CD4-positive, alpha-beta T cell treated with Interleukin-2 at 100 ng/mL for 4 hours (primary cell): Measurements from ENCODE around the gene SKA2.
"Not testable (repeated sequence)": the region's sequence is repeated elsewhere in the genome, so short reads cannot be mapped to it uniquely, and the experiment has no call there.

Experiments used
- DNase-seq: peaks from one replicate; pipeline ENCODE4 v3.0.0-alpha.2; 2020; ENCODE audit warnings: low spot score

The SKA2 gene, protein sequence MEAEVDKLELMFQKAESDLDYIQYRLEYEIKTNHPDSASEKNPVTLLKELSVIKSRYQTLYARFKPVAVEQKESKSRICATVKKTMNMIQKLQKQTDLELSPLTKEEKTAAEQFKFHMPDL

GRCh38 chr17:59154721-59155438 is at the start of gene SKA2:
SKA2 (minus strand) TSS chr17:59155186; CDS start chr17:59155163, 23 bp downstream.
- peak; percentile 99 for DNase-seq

- no peak for DNase-seq
Observed at GRCh38 chr17:59202320-59202719, 47.3 kb upstream of the SKA2 start.

DNA sequence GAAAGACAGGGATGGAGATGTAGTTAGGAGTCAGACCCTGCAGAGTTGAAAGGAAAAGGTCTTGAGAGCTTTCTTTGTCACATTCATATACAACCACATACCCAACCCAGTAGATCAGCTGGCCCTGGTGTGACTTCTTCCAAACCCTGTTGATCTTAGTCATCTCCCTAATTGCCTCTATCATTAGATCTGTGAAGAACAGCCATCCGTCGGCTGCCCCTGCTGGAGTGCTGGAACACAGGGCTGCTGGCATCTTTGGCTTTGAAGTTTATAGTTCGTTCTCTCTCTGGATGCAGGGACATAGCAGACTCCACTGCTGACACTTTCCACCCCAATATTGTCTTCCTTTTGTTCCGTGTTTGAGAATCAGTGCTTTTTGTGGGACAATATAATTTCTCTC is 44.4 kb upstream of the SKA2 start:
- DNase-seq = no peak

- DNase-seq = no peak
Observed at GRCh38 chr17:59193336-59193862, 38.4 kb upstream of the SKA2 start.

DNA sequence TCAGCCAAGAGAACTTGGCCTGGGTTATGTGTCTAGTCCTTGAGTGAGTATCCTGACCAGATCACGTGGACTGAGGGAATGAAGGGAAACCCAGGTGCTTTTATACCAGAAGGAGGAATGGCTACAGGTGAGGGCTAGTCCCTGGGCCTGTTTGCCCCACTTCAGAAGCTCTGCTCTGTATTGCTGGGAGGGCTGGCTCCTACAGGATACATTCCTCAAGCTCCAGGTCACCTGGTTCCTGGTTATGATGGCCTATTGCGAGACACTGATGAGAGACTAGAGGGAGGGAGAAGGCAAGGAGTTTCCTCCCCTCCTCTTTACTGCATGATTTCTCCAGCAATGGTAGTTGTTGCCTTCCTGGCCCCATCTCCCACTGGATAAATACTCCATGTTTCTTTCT is 35.8 kb upstream of the SKA2 start:
- no peak for DNase-seq

DNA sequence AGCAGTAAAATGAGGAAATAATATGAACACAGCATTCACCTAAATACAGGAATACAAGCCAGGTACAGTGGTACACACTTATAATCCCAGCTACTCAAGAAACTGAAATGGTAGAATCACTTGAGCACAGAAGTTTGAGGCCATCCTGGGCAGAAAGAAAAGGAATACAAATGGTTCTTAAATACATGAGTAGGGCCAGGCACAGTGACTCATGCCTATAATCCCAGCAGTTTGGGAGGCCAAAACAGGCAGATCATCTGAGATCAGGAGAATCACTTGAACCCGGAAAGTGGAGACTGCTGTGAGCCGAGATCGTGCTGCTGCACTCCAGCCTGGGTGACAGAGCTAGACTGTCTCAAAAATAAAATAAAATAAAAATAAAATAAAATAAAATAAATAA is 31.9 kb upstream of the SKA2 start:
- DNase-seq = no peak

GRCh38 chr17:59185997-59186396 is 31.0 kb upstream of the SKA2 start:
- DNase-seq = no peak

DNA sequence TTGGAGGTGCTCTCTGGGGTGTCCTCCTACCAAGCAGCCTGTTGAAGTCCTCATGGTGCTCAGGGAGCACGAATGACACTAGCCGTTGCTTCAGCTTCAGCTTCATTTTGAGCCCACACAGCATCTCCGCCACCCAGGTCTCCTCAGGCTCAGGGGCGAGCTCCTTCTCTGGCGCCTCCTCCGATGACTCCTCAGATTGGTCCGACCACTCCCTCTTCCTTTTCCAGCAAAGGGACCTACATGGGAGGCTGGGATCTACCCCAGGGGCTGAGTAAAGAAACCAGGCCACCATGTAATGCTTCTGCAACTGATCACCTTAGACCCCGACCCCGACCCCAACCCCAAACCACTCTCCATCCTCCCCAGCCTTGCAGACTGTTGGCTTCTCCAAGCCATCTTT is 26.5 kb upstream of the SKA2 start:
- no peak for DNase-seq

DNA sequence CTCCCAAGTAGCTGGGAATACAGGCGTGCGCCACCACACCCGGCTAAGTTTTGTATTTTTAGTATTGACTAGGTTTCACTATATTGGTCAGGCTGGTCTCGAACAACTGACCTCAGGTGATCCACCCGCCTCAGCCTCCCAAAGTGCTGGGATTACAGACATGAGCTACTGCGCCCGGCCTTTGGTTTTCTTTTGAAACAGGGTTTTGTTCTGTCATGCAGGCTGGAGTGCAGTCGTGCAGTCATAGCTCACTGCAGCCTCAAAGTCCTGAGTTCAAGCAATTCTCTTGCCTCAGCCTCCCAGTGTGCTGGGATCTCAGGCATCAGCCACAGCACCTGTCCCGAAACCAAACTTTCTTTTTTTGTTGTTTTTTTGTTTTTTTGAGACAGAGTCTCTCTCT is 25.6 kb upstream of the SKA2 start:
- DNase-seq = no peak

DNA sequence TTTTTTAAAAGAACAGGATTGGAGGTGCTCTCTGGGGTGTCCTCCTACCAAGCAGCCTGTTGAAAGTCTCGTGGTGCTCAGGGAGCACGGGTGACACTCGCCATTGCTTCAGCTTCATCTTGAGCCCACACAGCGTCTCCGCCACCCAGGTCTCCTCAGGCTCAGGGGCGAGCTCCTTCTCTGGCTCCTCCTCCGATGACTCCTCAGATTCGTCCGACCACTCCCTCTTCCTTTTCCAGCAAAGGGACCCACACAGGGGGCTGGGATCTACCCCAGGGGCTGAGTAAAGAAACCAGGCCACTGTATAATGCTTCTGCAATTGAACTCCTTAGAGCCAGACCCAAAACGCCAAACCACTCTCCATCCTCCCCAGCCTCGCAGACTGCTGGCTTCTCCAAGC is 24.6 kb upstream of the SKA2 start:
- not testable (repeated sequence) for DNase-seq

DNA sequence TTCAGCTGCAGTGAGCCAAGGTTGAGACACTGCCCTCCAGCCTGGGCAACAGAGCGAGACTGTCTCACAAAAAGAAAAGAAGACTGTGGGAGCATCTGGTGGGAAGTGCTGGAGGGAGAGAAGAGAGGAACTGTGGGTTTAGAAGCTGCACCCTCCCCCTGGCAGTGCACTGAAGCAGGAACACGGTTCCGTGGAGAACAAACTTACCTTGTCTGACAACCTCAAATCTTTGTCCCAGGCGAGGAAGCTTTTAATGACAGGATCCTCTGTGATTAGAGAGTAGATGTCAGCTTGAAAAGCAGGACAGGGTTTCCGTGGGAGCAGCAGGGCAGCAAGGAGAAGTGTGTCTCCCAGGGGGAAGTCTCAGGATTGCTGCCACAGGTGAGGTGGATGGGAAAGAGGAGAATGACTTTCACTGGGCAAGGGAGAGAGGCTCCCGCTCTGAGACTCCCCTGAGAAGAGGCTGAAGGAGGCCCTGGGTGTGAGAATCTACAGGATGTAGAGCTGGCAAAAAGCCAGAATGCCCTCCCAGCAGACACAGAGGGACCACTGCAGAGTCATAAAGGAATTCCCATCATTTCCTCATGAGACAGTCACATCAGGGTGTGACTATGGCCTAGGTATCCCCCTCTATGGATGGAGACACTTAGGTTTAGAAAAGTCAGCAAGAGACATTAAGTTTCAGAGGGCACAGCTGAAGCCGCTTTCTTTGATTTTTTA is 23.4 kb upstream of the SKA2 start:
- DNase-seq = no peak

GRCh38 chr17:59175076-59175475 is 20.1 kb upstream of the SKA2 start:
- DNase-seq = no peak

DNA sequence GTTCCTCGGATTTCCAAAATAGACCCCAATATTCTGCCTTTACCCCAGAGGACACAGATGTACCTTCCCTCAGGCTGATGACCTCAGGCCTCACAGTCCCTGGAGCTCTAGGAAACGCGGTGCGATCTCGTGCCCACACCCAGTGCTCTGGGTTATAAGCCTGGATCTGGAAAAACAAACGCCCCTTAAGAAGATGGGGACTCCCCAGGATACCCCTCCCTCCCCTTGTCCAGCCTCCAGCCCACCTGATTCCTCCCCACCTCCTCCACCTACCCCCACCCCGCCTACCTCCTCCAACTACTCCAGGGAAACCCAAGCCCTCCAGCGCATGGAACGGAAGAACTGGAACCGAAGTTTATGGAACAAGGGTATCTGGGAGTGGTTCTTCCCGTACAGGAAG is 19.7 kb upstream of the SKA2 start:
- no peak for DNase-seq

DNA sequence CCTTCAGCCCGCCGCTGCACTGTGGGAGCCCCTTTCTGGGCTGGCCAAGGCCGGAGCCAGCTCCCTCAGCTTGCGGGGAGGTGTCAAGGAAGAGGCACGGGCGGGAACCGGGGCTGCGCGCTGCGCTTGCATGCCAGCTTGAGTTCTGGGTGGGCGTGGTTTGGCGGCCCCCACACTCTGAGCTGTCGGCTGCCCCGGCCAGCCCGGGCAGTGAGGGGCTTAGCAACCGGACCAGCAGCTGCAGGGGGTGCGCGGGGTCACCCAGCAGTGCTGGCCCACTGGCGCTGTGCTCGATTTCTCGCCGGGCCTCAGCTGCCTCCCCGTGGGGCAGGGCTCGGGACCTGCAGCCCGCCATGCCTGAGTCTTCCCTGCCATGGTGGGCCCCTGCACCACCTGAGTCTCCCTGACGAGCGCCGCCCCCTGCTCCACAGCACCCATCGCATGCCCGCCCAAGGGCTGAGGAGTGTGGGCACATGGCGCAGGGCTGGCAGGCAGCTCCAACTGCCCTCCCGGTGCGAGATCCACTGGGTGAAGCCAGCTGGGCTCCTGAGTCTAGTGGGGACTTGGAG is 17.5 kb upstream of the SKA2 start:
- DNase-seq = no peak

- DNase-seq = no peak
Observed at GRCh38 chr17:59167571-59168001, 12.6 kb upstream of the SKA2 start.

GRCh38 chr17:59165933-59166342 is 11.0 kb upstream of the SKA2 start:
- peak; percentile 69 for DNase-seq

GRCh38 chr17:59161477-59161876 is 6.5 kb upstream of the SKA2 start:
- DNase-seq = no peak

GRCh38 chr17:59160157-59161025 is 5.4 kb upstream of the SKA2 start:
- DNase-seq = peak; percentile 36

DNA sequence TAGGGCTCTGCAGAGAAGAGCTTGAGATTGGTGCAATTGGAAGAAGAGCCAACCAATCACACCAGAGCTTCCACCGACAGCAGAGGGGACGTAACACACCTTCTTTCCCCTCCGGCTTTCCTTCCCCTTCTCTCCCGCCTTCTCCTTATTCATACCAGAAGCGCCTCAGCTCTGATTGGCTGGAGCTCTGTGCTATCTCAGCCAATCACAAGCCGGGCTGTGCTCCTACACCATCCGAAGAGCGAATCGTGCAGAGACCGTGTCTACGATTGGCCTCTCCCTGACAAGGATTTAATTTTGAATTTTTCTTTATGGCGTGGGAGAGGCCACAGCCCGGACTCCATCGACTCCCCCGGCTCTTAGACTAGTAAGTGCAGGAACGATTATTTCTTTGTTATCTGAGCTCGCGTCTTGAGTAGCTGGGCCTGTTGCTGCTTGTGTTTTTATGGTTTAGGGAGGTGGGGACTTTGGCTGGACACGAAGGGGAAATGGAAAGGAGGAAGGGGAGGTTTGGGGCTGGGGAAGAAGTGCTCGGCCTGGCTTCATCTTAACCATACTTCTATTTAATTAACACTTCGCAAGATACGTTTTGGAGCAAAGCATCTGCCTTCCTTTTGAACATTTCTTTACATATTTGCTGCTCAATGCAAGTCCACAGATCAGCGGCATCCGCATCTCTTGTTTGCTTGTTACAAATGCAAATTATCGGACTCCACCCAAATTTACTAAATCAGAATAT is 622 bp upstream of the SKA2 start, which contains the start of gene PRR11:
Gene PRR11, plus strand, starts transcription at position 308 of the 739 bp plus-strand sequence. CDS start 14,007 bp downstream, outside the sequence.
- peak; percentile 99 for DNase-seq

- peak; percentile 18 for DNase-seq
Observed at GRCh38 chr17:59154292-59154720, 680 bp downstream of the SKA2 start.

DNA sequence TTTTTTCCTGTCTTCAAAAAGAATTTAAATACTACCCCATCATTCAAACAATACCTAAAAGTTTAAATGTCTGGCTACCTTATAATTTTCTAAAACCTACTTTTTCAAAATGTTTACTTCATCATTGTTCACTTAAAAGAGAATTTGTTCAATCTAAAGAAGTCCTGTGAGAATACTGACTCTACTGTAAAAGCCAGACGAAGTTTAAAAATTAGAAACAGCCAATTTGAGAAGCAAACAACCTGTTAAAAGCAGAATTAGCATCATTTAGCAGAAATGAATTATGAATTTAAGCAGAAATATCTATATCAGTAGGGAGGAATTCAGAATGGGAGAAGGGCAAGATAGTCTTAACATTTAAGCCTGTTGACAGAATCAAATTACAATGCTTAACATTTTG is 2.1 kb downstream of the SKA2 start:
- no peak for DNase-seq
